MCF 10A (cell line): ENCODE data around the gene AGBL1. TPM values are rescaled to one million over a fixed set of nuclear protein-coding genes. Genes with fewer than 3 reads are reported as not detected.

ENCODE experiments used
- BruUV-seq: library from RNA; stranded (reverse); fragments of 400-500 nt; replicated peaks from 2 replicates; lab custom pipeline; 2021; lab: Mats Ljungman, UMichigan
- CTCF ChIA-PET: fragments of 300-600 bp; sonication (Branson Sonifier 250); formaldehyde crosslinking; extraction: SDS; loops from one replicate; lab custom pipeline; 2021; ENCODE audit warnings: antibody characterized with exemption, inconsistent platforms; lab: Yijun Ruan, JAX
- POLR2A ChIA-PET: fragments of 300-600, 350-650 bp; sonication (Branson Sonifier 250); formaldehyde crosslinking; extraction: SDS; loops from one replicate; lab custom pipeline; 2020; ENCODE audit warnings: antibody characterized with exemption, inconsistent platforms; lab: Yijun Ruan, JAX
- DNase-seq: peaks from one replicate; pipeline ENCODE4 v3.0.0-alpha.2; 2018; ENCODE audit not compliant: unreplicated experiment
- H3K27ac Mint-ChIP-seq: one replicate; pipeline ENCODE4 v1.8.0; 2022; ENCODE audit warnings: mild to moderate bottlenecking, low read depth, mixed read lengths; ENCODE audit not compliant: unreplicated experiment
- H3K27me3 Mint-ChIP-seq: one replicate; pipeline ENCODE4 v1.8.0; 2022; ENCODE audit warnings: mixed read lengths; ENCODE audit not compliant: insufficient read depth, unreplicated experiment
- H3K36me3 Mint-ChIP-seq: one replicate; pipeline ENCODE4 v1.8.0; 2022; ENCODE audit warnings: mild to moderate bottlenecking, moderate library complexity, mixed read lengths; ENCODE audit not compliant: insufficient read depth, unreplicated experiment
- H3K4me1 Mint-ChIP-seq: one replicate; pipeline ENCODE4 v1.8.0; 2022; ENCODE audit warnings: mixed read lengths; ENCODE audit not compliant: insufficient read depth, unreplicated experiment
- H3K4me3 Mint-ChIP-seq: one replicate; pipeline ENCODE4 v1.8.0; 2022; ENCODE audit warnings: mild to moderate bottlenecking, moderate library complexity, mixed read lengths; ENCODE audit not compliant: unreplicated experiment
- H3K9me3 Mint-ChIP-seq: one replicate; pipeline ENCODE4 v1.8.0; 2022; ENCODE audit warnings: mixed read lengths; ENCODE audit not compliant: unreplicated experiment
- CTCF ChIP-seq: fragments of 200-600 bp; IDR thresholded peaks from one replicate; pipeline ENCODE4 v1.8.0; 2022; ENCODE audit warnings: antibody characterized with exemption, mild to moderate bottlenecking; ENCODE audit not compliant: unreplicated experiment
- intact Hi-C: fragments of 100-400 bp; cut with micrococcal nuclease; formaldehyde crosslinking; loops from 2 replicates; pipeline ENCODE4 v1.14.1; 2022
- total RNA-seq: library from RNA; stranded (reverse); gene quantifications from 2 replicates; pipeline ENCODE4 v1.2.3, GENCODE V29; 2022

The AGBL1 gene
- total RNA-seq, 1 experiment from 2014 or later, result not detected

- ChIA-PET CTCF (no interaction called here), POLR2A (no interaction called here)
- Mint-ChIP-seq H3K4me1 (no peaks in the 10 kb centered on the region), H3K9me3 (no peaks in the 10 kb centered on the region), H3K4me3 (no peak overlapping the region), H3K36me3 (no peaks in the 10 kb centered on the region), H3K27me3 (peaks cover 90% of the 10 kb centered on the region), H3K27ac (no peak overlapping the region)
- BruUV-seq, result no TSS peak
- intact Hi-C loops, result no loop called here
- DNase-seq, result no peak
- no peak for TF ChIP-seq CTCF
Observed at GRCh38 chr15:86178845-86179244, 99.2 kb downstream of the AGBL1 start.

- H3K36me3 Mint-ChIP-seq, result no peaks in the 10 kb centered on the region
- H3K27ac Mint-ChIP-seq, result no peak overlapping the region
- no TSS peak for BruUV-seq
- no peak for TF ChIP-seq CTCF
- no peaks in the 10 kb centered on the region for H3K4me1 Mint-ChIP-seq
- ChIA-PET CTCF (interaction anchor here (0.6 to 1.6 kb wide), 2 partner anchors 17 to 1574 kb away, joined by 3 read pairs; no protein-coding TSS in a partner anchor), POLR2A (no interaction called here)
- no peak overlapping the region for H3K4me3 Mint-ChIP-seq
- H3K27me3 Mint-ChIP-seq, result peaks cover 43% of the 10 kb centered on the region
- intact Hi-C loops, result no loop called here
- H3K9me3 Mint-ChIP-seq, result no peaks in the 10 kb centered on the region
- no peak for DNase-seq
Observed at GRCh38 chr15:86183596-86184491, 104.2 kb downstream of the AGBL1 start.

DNA sequence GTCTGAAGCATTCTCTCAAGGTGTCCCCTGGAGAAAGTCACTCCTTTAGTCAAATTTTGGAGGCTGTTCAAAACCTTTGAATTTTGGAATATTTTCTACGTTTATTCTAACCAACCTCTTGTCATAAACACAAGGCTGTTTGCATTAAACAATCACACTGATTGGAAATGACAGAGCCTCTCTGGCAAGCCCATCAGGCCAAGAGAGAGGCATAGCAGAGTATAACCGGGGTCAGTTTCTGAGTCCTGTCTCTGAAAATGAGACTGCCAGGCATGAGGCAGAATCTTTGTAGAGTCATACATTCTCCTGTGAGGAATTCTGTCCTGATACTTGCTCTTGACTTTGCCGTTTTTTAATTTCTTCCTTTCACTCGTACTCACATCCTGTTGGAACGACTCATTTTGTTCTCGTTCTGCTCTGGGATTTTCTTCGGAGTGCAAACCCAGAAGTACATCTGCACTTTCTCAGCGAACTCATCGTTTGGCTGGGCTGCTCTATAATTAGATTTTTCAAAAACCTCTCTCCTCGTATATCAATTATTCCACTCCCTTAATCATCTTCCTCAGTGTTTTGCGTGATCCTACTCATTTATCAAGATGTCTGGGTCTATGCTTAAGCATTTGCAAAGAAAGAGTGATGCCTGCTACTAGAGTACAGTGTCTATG, 114.2 kb downstream of the AGBL1 start:
- Mint-ChIP-seq H3K9me3 (no peaks in the 10 kb centered on the region), H3K27ac (no peak overlapping the region), H3K36me3 (no peaks in the 10 kb centered on the region), H3K27me3 (no peaks in the 10 kb centered on the region), H3K4me3 (no peak overlapping the region), H3K4me1 (no peaks in the 10 kb centered on the region)
- intact Hi-C loops, result no loop called here
- ChIA-PET POLR2A (no interaction called here), CTCF (no interaction called here)
- no peak for TF ChIP-seq CTCF
- BruUV-seq, result no TSS peak
- no peak for DNase-seq

DNA sequence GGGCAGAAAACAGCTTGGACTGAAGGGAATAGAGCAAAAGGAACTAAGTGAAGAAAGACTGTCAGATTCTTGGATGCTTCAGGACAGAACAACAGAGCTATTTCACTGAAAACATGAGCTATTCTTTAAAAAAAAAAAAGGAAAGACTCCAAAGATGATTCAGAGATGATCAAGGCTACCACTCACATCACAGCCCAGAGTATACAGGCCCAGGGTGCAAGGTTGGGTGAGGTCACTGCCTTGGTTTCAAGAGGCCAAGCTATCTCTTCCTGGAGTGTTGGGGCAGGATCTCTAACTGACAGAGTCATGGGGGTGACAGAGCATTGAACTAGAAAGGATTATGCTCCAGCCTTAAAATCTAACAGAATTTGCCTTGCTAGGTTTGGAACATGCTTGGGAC, 118.1 kb downstream of the AGBL1 start:
- BruUV-seq, result no TSS peak
- TF ChIP-seq CTCF, result no peak
- Mint-ChIP-seq H3K27me3 (no peaks in the 10 kb centered on the region), H3K36me3 (no peaks in the 10 kb centered on the region), H3K4me1 (no peaks in the 10 kb centered on the region), H3K27ac (no peak overlapping the region), H3K9me3 (no peaks in the 10 kb centered on the region), H3K4me3 (no peak overlapping the region)
- intact Hi-C loops, result no loop called here
- no peak for DNase-seq
- ChIA-PET CTCF (no interaction called here), POLR2A (no interaction called here)
